Lower leg skin (tissue), 4 donors: ENCODE measurements around the gene GRM5. TPM values are rescaled to one million over a fixed set of nuclear protein-coding genes. Genes with fewer than 3 reads are reported as not detected.

Source experiments
- DNase-seq, 2 donors: peaks; one replicate each; pipeline ENCODE4 v3.0.0-alpha.2; 2019; ENCODE audit warnings: low spot score in 2 of 2
- H3K4me3 ChIP-seq: fragments of 200-600 bp; sonication (generic); 2 replicates; pipeline ENCODE4 v1.5.1; 2017; ENCODE audit warnings: mild to moderate bottlenecking, low read depth; ENCODE audit not compliant: poor library complexity, severe bottlenecking
- CTCF ChIP-seq, 3 donors: fragments of 450-650 bp; IDR thresholded peaks; one replicate each; pipeline ENCODE4 v1.5.1; 2016; ENCODE audit warnings: antibody characterized with exemption in 3 of 3, mild to moderate bottlenecking in 3 of 3, moderate library complexity in 2 of 3
- POLR2A ChIP-seq, 2 donors: fragments of 450-650 bp; IDR thresholded peaks; one replicate each; pipeline ENCODE4 v1.6.1; 2016 to 2017; ENCODE audit warnings: antibody characterized with exemption in 2 of 2, mild to moderate bottlenecking in 1 of 2, moderate library complexity in 1 of 2
- WGBS, 2 donors: methylation state at CpG; one replicate each; pipeline ENCODE4 v1.1.5; 2018; 5-methylcytosine and 5-hydroxymethylcytosine counted together
- intact Hi-C: fragments of 100-400 bp; cut with DNase I; formaldehyde crosslinking; loops from one replicate; pipeline ENCODE4 v1.15.0; 2023; ENCODE audit warnings: low total_unique reads
- total RNA-seq, 4 donors: library from RNA; depleted of rRNA; stranded (reverse); fragments of >200 nt; gene quantifications; one replicate each; pipeline ENCODE4 v1.1.0, GENCODE V29; 2016

The GRM5 gene
- total RNA-seq, 4 donors from 2014 or later = not detected

DNA sequence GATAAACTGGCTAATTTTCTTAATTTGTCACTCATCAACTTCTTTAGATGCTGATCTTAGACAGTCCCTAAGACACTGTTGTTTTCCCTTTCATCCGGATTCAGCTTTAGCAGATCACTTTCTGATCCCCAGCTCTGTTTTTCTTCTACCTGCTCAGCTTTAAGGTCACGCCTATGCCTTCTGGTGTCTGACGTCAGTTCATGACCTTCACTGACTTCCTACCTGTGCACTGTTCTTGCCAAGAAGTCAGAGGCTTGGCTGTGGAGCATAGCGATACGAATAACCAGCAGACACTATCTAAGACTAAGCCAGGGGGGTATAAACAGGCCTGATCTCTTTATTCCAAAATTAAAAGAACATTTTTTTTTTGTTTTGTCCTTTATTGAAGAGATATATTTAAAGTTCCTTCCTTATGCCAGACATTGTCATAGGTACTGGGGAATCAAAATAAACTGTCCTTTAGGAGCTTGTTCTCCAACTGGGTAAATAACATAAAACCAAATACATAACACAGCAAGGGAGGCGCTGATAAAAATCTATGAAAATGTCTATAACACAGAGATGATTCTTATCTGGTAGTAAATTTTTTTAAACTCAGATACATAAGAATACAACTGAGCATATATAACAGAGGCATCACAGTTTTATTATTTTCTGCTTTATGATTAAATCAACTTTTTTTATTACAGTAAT lies 376.1 kb downstream of the GRM5 start:
- TF ChIP-seq CTCF (IDR thresholded peaks at IDR 0.05) (no peak), POLR2A (IDR thresholded peaks at IDR 0.05) (no peak)
- H3K4me3 ChIP-seq = no peak overlapping the region
- 50 to 54% methylated on average over 6 of the region's 6 CpGs for WGBS, 2 donors
- intact Hi-C loops = loop anchor here (5.0 kb wide), 1 partner anchor 1692 kb away; no protein-coding TSS in a partner anchor
- DNase-seq = no peak

DNA sequence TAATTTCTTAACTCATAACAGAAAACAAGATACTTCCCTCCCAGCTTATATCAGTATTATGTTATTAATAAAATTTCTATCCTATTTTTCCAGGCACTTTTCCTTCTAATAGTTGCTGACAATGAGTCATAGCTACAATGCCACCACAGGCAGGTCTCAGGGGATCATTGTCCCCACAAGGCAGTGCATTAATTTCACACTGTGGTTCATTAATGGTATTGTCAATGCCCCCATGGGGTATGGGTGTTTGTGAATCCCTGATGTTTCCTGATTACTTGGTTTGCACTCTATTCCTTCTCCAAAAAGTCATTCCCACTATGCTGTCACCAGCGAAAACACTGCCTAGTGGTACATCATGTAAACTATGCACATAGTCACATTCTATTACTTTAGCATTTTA lies 382.8 kb downstream of the GRM5 start:
- WGBS, 2 donors = 80 to 95% methylated on average over 1 of the region's 1 CpG
- DNase-seq = no peak
- intact Hi-C loops = no loop called here
- no peak for TF ChIP-seq CTCF (IDR thresholded peaks at IDR 0.05)
- TF ChIP-seq POLR2A (IDR thresholded peaks at IDR 0.05) = no peak
- no peak overlapping the region for H3K4me3 ChIP-seq

DNA sequence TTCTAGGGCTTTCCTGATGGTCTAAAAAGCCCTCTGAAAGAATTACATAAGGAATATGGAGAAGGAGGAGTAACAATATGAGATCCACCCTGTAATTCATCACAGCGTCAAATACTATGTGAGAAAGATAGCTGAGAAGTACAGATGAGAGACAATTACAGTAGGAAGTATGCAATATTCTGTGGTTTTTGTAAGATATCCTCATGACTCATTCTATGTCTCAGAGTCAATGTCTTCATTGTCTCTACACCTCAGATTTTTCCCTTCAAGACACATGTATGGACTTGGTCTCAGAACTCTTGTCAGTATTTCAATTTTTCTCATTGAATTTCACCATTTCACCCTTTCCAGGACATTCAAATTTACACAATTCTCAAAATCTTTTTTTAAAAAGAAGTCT lies 385.0 kb downstream of the GRM5 start:
- no peak for TF ChIP-seq CTCF (IDR thresholded peaks at IDR 0.05)
- no peak for TF ChIP-seq POLR2A (IDR thresholded peaks at IDR 0.05)
- WGBS, 2 donors = 80 to 93% methylated on average over 1 of the region's 1 CpG

DNA sequence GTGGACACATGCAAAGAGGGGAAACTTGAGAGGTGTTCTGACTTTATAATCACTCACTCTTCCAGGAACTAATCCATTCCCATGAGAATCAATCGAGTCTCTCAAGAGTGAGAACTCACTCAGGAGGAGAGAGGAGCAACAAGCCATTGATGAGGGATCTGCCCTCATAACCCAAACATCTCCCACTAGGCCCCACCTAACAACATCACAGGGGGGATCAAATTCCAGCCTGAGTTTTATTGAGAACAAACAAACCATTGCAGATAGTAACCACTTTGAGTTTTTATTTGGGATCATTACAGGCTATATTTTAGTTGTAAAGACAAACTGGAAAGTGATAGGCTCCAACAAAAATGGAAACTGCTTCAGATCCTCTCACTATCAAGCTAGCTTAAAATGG lies 399.4 kb downstream of the GRM5 start:
- no peak for DNase-seq
- WGBS, 2 donors = 62 to 68% methylated on average over 1 of the region's 1 CpG
- intact Hi-C loops = no loop called here
- no peak for TF ChIP-seq CTCF (IDR thresholded peaks at IDR 0.05)
- no peak for TF ChIP-seq POLR2A (IDR thresholded peaks at IDR 0.05)
- no peak overlapping the region for H3K4me3 ChIP-seq

More for the DNA sequence above, 385.0 kb downstream of the GRM5 start:
- intact Hi-C loops = no loop called here
- H3K4me3 ChIP-seq = no peak overlapping the region
- no peak for DNase-seq

DNA sequence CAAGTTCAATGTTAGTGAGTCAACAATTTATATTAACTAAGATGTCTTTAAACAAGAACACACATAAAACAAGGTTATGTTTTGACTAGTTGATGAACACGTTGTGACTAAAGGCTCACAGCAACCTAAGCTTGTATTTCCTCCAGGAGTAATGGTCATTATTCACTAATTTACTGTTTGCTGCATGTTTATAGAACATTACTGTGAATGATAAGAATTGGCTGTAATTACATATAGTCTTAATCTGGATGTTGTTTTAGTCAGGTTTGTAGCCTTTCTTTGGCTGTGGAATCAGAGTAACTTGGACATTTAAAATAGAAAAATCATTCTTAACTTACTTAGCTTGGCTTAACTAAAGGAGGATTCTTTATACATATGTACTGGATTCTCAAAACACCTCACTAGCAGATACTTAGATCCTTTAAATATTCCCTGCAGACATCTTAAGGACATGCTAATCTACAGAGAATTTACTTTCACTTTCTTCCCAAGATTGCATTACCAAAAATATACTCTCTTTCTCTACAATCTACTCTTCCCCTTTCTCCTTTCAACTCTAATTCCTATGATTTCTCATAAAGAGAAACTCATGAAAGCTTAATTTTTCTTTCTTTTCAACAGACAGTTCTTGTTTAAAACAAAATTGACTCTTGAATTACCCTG lies 408.6 kb downstream of the GRM5 start:
- intact Hi-C loops = no loop called here
- H3K4me3 ChIP-seq = no peak overlapping the region
- WGBS, 2 donors = 38 to 54% methylated on average over 1 of the region's 1 CpG
- no peak for DNase-seq
- TF ChIP-seq POLR2A (IDR thresholded peaks at IDR 0.05) = no peak
- TF ChIP-seq CTCF (IDR thresholded peaks at IDR 0.05) = no peak
